Stimulated activated CD4-positive, alpha-beta T cell treated with anti-CD3 and anti-CD28 coated beads, Interleukin-15, amount 100 ng/mL, for 1 hour (primary cell): ENCODE data around the gene KIN.
"Not testable (repeated sequence)": the region's sequence is repeated elsewhere in the genome, so short reads cannot be mapped to it uniquely, and the experiment has no call there.

Source experiments
- DNase-seq, 2 donors: peaks; one replicate each; pipeline ENCODE4 v3.0.0-alpha.2; 2020; ENCODE audit warnings: low read depth in 1 of 2, low spot score in 1 of 2

KIN gene, protein sequence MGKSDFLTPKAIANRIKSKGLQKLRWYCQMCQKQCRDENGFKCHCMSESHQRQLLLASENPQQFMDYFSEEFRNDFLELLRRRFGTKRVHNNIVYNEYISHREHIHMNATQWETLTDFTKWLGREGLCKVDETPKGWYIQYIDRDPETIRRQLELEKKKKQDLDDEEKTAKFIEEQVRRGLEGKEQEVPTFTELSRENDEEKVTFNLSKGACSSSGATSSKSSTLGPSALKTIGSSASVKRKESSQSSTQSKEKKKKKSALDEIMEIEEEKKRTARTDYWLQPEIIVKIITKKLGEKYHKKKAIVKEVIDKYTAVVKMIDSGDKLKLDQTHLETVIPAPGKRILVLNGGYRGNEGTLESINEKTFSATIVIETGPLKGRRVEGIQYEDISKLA

DNA sequence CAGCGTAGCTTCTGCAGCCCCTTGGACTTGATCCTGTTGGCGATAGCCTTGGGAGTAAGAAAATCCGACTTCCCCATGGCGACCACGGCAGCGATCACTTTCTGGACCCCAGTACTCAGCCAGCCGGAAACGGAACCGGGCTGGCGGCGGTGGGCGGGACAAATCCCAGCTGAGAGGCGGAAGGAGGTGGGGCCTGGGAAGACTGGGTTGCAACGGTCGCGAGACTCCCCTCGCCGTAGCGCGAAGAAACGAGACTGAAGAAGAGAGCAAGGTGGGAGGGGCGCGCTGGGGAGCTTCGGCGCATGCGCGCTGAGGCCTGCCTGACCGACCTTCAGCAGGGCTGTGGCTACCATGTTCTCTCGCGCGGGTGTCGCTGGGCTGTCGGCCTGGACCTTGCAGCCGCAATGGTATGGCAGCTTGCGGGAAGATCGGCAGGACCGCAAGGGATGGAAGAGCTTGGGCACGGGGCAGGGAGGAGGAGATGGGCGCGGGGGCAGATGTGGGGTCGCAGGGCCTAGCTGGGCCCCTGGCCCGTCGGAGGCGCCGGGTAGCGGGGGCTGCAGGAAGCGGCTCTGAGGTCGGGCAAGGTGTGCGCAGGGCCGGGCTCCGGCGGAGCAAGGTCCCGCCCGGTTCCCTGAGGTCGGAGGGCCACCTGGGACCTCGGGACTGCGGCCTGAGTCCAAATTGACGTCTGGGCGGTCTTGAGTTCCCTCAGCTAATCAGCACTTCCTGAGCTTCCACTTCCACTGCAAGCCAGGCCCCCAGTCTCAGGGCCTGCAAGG is at the start of gene KIN, which contains the start of gene ATP5F1C:
Gene KIN (minus strand): TSS at position 137 of the 782 bp plus-strand sequence. CDS start 60 bp downstream, at position 77.
Gene ATP5F1C (plus strand): TSS at position 321 of the 782 bp plus-strand sequence. CDS start 31 bp downstream, at position 352.
- peak; percentile 94 to 96 for DNase-seq

DNA sequence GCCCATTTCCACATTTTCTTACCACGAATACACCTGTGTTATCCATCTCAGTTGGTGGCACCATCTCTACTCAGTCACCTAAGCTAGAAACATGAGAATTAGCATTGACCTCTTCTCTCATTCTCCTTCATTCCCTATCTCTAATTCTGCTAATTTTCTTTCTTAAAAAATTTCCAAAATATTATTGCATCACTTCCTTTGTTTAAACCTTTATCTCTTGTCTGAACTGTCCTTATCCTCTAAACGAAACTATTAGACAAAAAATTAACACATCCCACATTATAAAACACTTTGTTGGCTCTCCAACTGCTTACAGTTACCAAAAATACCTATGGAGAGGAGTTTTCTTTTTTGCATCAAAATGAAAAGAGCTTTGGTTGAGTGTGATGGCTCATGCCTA is 48.8 kb upstream of the KIN start:
- no peak for DNase-seq

DNA sequence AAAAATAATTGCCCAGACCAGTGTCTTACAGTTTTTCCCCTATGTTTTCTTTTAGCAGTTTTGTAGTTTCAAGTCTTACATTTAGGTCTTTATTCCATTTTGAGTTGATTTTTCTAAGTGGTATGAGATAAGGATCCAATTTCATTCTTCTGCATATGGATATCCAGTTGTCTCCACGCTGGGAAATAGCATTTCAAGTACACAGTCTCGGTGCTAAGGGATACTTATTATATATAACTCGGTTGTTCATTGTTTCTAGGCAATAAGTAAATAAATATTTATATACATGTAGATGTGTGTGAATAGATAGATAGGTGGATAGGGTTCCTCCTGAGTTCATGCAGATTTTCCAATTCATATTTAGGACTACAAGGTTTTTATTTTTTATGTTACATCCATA is 46.5 kb upstream of the KIN start:
- DNase-seq: no peak

DNA sequence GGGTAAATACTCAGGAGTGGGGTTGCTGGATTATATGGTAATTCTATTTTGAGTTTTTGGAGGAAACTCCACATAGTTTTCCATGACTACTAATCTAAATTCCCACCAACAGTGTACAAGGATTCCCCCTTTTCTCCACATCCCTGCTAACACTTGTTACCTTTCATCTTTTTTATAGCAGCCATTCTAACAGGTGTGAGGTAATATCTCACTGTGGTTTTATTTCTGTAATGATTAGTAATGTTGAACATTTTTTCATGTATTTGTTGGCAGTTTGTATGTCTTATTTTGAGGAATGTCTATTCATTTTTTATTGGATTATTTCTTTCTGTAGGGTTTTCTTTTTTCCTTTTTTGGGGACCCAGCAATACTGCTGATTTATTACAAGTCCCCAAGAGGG is 45.4 kb upstream of the KIN start:
- no peak for DNase-seq

DNA sequence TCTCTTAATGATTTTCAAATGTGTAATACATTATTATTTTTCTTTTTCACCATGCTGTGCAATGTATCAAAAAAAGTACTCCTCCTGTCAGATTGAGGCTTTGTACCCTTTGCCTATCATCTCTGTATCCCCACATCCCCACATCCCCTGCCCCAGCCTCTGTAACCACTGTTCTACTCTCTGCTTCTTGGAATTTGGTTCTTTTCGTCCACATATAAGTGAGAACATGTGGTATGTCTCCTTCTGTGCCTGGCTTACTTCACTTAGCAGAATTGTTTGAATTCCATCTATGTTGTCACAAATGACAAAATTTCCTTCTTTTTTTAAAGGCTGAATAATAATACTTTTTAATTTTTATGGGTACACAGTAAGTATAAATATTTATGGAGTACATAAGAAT is 44.3 kb upstream of the KIN start:
- DNase-seq: no peak

DNA sequence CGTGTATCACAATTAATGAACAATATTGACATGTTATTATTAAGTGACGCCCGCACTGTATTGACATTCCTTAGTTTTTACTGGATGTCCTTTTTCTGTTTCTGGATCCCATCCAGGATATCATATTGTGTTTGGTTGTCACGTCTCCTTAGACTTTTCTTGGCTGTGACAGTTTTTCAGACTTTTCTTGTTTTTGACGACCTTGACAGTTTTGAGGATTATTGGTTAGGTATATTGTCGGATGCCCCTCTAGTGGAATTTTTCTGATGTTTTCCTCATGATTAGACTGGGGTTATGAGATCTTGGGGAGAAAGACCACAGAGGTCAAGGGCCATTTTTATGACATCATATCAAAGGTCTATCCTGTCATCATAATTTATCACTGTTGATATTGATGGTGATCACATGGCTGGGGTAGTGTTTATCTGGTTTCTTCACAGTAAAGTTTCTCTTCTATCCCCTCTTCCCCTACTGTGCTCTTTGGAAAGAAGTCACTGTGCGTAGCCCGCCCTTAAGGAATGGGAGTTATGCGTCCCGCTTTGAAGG is 41.6 kb upstream of the KIN start:
- no peak for DNase-seq

DNA sequence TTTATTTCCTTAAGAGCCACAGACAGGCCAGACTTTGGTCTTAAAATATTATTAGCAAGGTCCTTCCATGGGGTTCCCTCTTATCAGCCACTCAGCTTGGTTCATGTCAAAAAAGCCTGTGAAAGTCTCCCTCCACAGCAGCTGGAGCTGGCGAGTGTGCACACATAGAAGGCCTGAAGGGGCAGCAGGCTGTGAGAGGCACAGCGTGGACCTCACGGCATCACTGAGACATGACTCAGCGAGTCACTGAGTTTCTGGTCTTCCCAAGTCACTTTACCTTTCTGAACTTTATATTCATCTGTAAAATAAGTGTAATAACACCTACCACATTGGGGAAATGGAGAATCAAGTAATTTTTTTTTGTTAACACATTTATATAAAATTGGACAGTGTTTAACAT is 39.2 kb upstream of the KIN start:
- DNase-seq: no peak

DNA sequence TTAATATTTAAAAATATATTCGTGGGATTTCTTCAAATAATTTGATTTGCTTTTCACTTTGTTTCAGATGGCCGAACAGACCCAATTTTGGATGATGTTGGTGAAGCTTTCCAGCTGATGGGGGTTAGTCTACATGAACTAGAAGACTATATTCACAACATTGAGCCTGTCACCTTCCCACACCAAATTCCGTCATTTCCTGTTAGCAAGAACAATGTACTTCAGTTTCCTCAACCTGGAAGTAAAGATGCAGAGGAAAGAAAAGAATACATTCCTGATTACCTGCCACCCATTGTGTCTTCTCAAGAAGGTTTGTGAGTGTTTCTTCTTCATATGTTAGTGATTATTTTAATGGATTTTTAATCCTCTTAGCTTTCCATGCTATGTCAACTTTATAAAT is 36.5 kb upstream of the KIN start:
- DNase-seq: no peak

DNA sequence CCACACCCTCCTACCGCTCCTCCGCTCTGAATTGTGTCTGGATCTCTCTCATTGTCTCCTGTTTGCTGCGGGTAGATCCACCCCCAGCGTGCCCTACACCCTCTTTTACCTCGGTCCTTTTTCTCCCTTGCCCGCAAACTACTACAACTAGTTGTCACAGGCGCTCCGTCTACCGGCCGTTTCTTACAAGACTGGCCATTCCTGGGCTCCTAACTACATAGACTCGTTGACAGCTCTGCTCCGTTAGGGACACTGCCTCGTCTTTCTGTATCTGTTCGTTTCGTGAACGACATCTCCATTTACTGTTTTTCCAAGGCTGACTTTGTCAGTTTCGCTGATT is 31.3 kb upstream of the KIN start:
- no peak for DNase-seq

DNA sequence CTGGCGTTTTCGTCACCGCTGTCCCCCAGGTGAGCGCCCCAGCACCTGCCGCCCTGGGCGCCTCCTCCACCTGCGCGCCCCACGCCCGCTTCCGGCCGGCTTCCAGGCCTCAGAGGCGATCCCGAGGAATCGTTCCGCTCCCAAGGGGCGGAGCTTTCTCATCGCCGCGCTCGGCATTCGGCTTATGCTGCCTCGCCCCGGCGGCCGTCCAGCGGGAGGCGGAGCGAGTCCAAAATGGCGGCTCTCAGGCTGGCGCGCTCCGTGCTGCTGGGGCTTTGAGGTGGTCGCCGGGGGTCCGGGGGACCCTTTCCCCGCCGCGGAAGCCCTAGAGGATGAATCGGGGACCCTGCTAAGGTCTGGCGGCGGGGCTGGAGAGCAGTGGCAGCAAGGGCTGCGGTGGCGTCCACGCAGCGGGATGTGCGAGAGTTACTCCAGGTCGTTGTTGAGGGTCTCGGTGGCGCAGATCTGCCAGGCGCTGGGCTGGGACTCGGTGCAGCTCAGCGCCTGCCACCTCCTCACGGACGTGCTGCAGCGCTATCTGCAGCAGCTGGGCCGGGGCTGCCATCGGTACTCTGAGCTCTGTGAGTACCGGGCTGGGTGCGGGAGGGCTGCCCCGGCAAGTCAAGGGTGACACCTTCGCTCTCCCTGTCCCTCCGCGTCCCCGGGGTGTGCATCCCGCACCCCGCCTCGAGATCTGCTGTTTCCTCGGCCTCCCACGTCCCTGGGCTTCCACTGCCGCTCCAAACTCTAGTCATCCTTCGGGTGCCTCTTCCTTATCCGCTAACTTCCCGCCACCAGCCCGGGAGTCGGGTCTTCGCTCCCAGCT is 30.7 kb upstream of the KIN start, which contains the start of gene TAF3:
Gene TAF3 (plus strand): TSS at position 211 of the 826 bp plus-strand sequence. CDS start 205 bp downstream, at position 416.
- peak; percentile 88 to 89 for DNase-seq

DNA sequence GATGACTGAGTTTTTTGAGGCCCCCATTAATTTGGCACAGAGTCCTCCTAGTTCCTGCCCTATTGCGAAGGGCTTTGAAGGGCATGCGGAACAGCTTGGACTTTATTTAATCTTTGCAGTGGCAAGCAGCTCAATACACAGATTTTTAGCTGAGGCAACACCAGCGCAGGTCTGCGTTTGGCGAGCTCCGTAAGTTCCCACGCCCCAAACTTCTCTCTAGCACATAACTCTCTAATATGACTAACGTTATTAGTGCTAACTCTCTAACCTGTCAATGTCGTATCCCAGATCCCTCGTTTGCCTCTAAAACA is 30.1 kb upstream of the KIN start:
- no peak for DNase-seq

DNA sequence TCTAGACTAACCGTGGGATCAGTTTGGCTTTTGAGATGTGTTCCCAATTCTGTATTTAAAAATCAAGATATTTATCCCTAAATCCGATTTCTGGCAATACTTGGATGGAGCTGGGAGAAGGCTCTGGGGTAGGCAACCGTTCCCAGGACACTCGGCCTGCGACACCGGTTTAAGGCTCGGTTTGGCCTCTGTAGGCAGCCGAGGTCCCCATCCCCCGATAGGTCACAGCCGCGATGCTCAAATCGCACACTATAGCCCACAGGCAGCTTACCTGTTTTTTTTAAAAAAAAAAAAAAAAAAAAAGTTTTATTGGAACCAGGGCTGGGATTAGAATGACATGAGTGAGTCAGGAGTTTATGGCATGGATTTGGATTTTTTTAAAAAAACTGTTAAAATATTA is 29.8 kb upstream of the KIN start:
- no peak for DNase-seq

DNA sequence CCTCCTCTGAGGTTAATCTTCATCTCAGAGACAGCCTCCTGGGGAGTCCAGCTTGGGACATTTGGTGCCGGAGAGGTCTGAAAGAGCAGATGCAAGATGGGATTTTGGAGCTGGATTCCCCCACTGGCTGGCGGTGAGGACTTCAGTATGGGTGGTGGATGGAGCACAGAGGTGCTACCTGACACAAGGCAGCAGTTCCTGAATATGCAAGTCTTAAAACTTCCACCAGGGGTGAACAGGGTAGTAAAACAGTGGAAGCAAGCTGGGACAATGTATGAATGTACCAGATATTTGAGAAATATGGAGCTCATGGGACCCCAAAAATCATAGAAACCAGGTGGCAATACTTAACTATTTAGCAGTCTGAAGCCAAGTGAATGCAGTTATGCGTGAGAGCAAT is 25.7 kb upstream of the KIN start:
- DNase-seq: no peak

DNA sequence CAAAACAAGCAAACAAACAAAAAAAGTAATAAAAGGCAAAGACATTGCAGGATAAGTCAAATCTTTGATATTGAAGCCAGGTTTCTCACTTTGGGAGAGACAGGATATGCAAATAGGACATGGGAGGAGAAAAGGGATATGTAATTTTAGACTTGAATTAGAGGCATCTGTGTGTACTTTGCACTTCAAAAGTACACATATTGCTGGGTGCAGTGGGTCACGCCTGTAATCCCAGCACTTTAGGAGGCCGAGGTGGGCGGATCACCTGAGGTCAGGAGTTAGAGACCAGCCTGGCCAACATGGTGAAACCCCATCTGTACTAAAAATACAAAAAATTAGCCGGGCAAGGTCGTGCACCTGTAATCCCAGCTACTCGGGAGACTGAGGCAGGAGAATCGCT is 23.9 kb upstream of the KIN start:
- DNase-seq: not testable (repeated sequence)

DNA sequence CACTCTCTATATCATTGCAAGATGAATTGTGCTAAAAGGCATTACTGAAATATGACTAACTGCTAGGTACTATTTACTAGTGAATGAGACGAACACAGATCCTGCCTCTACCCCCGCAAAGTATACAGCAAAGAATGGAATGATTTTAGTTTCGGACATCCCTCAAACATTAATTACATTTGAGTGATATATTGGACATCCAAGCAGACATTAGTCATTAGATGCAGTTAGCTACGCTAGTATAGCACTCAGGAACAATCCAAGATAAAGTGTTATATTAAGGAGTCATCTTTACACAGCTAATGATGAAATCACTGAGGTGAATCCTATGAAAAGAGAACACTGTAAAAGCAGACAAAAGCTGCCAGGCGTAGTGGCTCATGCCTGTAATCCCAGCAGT is 23.2 kb upstream of the KIN start:
- no peak for DNase-seq

DNA sequence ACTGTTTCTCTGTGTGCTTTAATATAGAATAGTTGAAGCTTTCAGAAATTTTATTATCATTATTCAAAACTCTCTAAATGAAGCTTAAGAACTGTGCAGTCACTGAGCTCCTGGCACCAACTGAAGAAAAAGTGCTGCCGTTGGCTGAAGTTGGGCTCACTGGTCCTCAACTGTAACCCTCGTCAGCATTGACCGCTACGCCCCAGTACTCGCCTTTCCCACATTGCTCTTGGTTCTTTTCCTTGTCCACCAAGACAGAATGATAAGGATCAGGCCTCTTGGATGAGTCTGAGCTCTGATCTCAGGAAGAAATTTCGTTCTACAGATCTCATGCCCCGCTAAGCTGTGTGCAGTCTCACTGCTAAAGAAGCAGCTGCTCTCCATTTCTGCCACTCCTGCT is 22.6 kb upstream of the KIN start:
- DNase-seq: no peak

DNA sequence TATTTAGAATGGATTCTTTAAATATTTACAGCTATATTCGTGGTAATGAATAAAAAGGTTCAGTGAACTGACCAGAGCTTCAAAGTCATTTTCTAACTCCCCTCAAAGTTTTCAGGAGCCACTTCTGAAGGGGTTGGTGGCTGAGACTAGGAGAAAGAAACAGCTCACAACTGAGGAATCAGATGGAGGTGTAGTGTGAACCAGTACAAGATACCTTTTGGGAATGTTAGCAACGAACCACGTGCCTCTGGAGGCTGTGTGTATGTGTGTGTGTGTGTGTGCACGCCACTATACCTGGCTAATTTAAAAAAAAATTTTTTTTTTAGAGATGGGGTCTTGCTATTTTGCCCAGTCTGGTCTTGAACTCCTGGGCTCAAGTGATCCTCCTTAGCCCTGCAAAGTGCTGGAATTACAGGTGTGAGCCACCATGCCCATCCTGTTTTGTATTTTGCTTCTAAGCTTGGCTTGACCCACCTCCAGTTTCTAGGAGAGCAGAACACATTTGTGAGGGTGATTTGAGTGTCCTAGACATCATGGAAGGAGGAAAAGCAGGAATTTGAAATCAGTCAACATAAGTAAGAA is 21.0 kb upstream of the KIN start:
- DNase-seq: no peak

DNA sequence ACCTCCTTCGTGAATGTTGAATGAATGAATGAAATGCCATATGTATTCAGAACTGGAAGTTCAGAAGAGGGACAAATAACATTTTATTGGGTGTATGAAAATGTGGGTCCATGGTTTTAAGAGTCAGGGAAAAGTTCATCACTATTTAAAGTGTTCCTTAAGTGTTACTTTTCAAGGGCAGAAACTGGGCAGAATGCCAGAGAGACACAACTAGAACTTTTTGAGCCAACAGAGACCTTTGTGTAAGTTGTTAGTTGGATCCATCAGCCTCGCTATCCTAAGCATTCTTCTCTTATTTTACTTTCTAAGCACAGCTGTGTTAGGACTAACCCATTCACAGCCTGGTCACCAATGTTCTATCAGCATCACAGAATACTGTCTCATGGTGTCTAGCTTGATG is 16.9 kb upstream of the KIN start:
- no peak for DNase-seq

DNA sequence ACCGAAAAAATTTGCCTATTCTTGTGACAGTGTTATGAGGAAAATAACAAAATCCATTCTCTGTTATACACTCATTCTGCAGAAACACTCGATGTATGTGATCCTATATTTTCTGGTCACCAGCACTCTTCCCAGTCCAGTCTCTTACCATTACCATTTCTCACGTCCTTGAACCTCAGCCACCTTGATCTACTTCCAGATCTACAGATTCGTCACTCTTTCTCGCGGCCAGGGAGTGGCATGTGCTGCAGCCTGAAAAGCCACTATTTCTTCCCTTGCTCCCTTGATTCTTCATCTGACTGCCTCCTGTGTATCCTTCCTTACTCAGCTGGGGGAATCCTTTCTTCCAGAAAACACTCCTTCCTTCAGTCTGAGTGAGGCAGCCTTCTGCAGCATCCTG is 16.4 kb upstream of the KIN start:
- no peak for DNase-seq

DNA sequence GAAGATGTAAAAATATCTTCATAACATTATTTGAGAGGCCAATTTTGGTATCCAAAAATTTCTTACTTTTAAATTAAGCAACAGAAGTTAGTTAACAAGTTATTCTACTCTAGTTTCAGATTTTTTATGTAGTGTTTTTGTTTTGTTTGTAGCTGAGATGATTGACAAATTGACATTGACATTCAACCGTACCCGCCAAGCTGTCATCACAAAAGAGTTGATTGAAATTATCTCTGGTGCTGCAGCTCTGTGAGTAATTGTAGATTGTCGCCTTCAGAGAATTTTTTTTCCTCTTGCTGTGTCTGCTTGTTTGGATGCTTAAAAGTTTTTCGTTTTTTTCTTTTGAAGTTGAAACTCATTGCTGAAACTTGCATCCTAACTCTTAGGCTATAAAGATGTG is 14.8 kb upstream of the KIN start:
- DNase-seq: no peak

DNA sequence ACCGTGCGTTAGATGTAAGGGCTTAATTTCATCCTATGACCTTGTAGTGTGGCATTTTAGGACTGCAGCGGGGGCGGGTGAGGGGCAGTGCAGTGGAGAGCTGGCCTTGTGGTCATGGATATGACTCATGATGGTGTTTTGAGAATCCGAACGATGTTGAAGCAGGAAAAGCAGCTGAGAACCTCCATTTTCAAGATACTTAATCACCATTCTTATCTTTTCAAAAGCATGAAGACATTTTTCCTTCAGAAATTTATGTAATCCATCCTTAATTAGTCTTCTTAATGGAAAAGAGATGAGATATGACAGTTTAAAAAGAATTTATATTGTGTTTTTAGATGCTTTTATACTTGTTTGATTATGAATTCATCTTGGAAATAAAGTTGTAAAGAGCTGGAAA is 9.8 kb upstream of the KIN start:
- no peak for DNase-seq
